GM19043 (cell line): ENCODE data around the gene GRPEL2.
"Not testable (repeated sequence)": the region's sequence is repeated elsewhere in the genome, so short reads cannot be mapped to it uniquely, and the experiment has no call there.

ENCODE experiments used
- ATAC-seq: cut with Tn5 transposase; IDR thresholded peaks from one replicate; pipeline ENCODE4 v1.9.1; 2021; ENCODE audit warnings: low read depth; ENCODE audit not compliant: unreplicated experiment

GRPEL2 gene

GRCh38 chr5:149391076-149391475 is 45.8 kb downstream of the GRPEL2 start:
- not testable (repeated sequence) for ATAC-seq

GRCh38 chr5:149391524-149391923 is 46.2 kb downstream of the GRPEL2 start:
- ATAC-seq: no peak

- no peak for ATAC-seq
Measured at GRCh38 chr5:149392718-149393117, 47.4 kb downstream of the GRPEL2 start.

- not testable (repeated sequence) for ATAC-seq
Measured at GRCh38 chr5:149394996-149395395, 49.7 kb downstream of the GRPEL2 start.

- ATAC-seq: no peak
Measured at GRCh38 chr5:149397530-149397929, 52.2 kb downstream of the GRPEL2 start.

GRCh38 chr5:149398747-149399266 is 53.5 kb downstream of the GRPEL2 start:
- ATAC-seq: not testable (repeated sequence)

GRCh38 chr5:149399775-149400174 is 54.5 kb downstream of the GRPEL2 start:
- no peak for ATAC-seq

- no peak for ATAC-seq
Measured at GRCh38 chr5:149400304-149400703, 55.0 kb downstream of the GRPEL2 start.

- no peak for ATAC-seq
Measured at GRCh38 chr5:149401051-149401450, 55.8 kb downstream of the GRPEL2 start.

GRCh38 chr5:149402291-149402690 is 57.0 kb downstream of the GRPEL2 start:
- ATAC-seq: no peak
